Lower leg skin (tissue), 4 donors: Measurements from ENCODE around the gene PHC3. TPM values are rescaled to one million over a fixed set of nuclear protein-coding genes. Genes with fewer than 3 reads are reported as not detected.
"Not testable (repeated sequence)": the region's sequence is repeated elsewhere in the genome, so short reads cannot be mapped to it uniquely, and the experiment has no call there.

ENCODE experiments used
- DNase-seq, 2 donors: peaks; one replicate each; pipeline ENCODE4 v3.0.0-alpha.2; 2019; ENCODE audit warnings: low spot score in 2 of 2
- H3K4me3 ChIP-seq: fragments of 200-600 bp; sonication (generic); 2 replicates; pipeline ENCODE4 v1.5.1; 2017; ENCODE audit warnings: mild to moderate bottlenecking, low read depth; ENCODE audit not compliant: poor library complexity, severe bottlenecking
- POLR2A ChIP-seq, 2 donors: fragments of 450-650 bp; IDR thresholded peaks; one replicate each; pipeline ENCODE4 v1.6.1; 2016 to 2017; ENCODE audit warnings: antibody characterized with exemption in 2 of 2, mild to moderate bottlenecking in 1 of 2, moderate library complexity in 1 of 2
- WGBS, 2 donors: methylation state at CpG; one replicate each; pipeline ENCODE4 v1.1.5; 2018; 5-methylcytosine and 5-hydroxymethylcytosine counted together
- intact Hi-C: fragments of 100-400 bp; cut with DNase I; formaldehyde crosslinking; loops from one replicate; pipeline ENCODE4 v1.15.0; 2023; ENCODE audit warnings: low total_unique reads
- total RNA-seq, 4 donors: library from RNA; depleted of rRNA; stranded (reverse); fragments of >200 nt; gene quantifications; one replicate each; pipeline ENCODE4 v1.1.0, GENCODE V29; 2016
- TF ChIP-seq, protein P1 (sequence below), 3 donors: fragments of 450-650 bp; IDR thresholded peaks; one replicate each; pipeline ENCODE4 v1.5.1; 2016; ENCODE audit warnings: antibody characterized with exemption in 3 of 3, mild to moderate bottlenecking in 3 of 3, moderate library complexity in 2 of 3

Gene PHC3
- total RNA-seq, 4 donors from 2014 or later, result 31.9 to 47.6 (median 45.5) TPM

DNA sequence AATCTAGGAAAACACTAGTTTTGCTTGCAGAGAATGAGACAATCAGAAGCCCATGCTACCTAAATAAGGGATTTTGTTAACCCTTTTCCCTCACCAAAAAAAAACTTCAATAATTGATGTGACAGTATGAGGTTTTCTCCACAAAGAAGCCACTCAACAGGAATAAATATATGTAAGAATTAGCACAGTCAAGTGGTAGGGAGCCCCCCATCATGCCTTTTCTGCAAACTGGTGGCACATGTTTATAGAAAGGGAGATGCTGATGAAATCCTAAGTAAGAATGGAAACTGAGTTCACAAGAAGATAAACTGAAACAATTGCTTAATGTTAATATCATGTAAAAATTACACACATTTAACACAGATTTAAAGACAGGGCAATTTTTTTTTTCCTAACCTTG, 51.0 kb downstream of the PHC3 start:
- H3K4me3 ChIP-seq, result no peak overlapping the region
- intact Hi-C loops, result no loop called here
- DNase-seq, result no peak
- no peak for TF ChIP-seq POLR2A (IDR thresholded peaks at IDR 0.05)
- TF ChIP-seq, protein P1, sequence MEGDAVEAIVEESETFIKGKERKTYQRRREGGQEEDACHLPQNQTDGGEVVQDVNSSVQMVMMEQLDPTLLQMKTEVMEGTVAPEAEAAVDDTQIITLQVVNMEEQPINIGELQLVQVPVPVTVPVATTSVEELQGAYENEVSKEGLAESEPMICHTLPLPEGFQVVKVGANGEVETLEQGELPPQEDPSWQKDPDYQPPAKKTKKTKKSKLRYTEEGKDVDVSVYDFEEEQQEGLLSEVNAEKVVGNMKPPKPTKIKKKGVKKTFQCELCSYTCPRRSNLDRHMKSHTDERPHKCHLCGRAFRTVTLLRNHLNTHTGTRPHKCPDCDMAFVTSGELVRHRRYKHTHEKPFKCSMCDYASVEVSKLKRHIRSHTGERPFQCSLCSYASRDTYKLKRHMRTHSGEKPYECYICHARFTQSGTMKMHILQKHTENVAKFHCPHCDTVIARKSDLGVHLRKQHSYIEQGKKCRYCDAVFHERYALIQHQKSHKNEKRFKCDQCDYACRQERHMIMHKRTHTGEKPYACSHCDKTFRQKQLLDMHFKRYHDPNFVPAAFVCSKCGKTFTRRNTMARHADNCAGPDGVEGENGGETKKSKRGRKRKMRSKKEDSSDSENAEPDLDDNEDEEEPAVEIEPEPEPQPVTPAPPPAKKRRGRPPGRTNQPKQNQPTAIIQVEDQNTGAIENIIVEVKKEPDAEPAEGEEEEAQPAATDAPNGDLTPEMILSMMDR (IDR thresholded peaks at IDR 0.05), result no peak

- DNase-seq, result no peak
- intact Hi-C loops, result no loop called here
- WGBS, 2 donors, result 86 to 91% methylated on average over 1 of the region's 1 CpG
- no peak for TF ChIP-seq POLR2A (IDR thresholded peaks at IDR 0.05)
- TF ChIP-seq, protein P1 (IDR thresholded peaks at IDR 0.05), result no peak
- no peak overlapping the region for H3K4me3 ChIP-seq
Observed at GRCh38 chr3:170128977-170129431, 52.5 kb downstream of the PHC3 start.

DNA sequence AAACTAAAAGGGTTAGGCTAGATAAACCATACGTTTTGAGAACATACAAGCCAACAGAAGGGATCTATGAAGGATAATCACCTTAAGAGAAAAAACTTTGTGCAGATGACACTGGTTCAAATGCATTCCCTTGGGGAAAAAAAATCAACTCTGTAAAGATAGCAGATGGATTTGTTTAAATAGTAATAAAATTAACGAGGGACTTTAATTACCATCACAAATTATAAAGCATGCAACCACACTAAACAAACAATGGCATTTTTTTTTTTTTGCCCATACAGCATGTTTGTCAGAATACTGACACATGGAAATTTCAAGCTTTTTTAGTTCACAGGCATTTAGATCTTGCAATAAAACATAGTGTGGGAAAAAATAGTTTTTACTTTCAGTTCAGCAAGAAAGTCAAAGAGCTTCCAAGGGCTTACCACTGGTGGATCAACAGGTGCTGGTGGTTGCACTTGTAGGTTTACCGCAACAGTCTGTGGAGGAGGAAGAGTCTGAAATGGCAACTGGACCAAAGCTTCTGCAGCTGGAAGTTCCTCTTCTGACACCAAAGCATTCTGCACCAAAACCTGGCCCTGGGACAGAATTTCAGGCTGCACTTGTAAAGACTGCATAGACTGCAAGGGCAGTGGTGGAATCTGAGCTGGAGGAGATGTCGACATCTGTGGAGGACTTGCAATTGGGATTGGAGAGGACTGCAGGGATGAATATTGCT, 53.1 kb downstream of the PHC3 start:
- WGBS, 2 donors, result 67 to 75% methylated on average over 4 of the region's 4 CpGs
- no peak for DNase-seq
- TF ChIP-seq POLR2A (IDR thresholded peaks at IDR 0.05), result no peak
- TF ChIP-seq, protein P1 (IDR thresholded peaks at IDR 0.05), result no peak
- intact Hi-C loops, result no loop called here
- H3K4me3 ChIP-seq, result no peak overlapping the region

GRCh38 chr3:170117134-170117533, 64.4 kb downstream of the PHC3 start:
- TF ChIP-seq, protein P1 (IDR thresholded peaks at IDR 0.05), result no peak
- no peak for TF ChIP-seq POLR2A (IDR thresholded peaks at IDR 0.05)
- intact Hi-C loops, result no loop called here
- no peak for DNase-seq
- no peak overlapping the region for H3K4me3 ChIP-seq

GRCh38 chr3:170114165-170114564, 67.4 kb downstream of the PHC3 start:
- H3K4me3 ChIP-seq, intact Hi-C loops, DNase-seq: not testable (repeated sequence)
- 90 to 93% methylated on average over 8 of the region's 8 CpGs for WGBS, 2 donors

GRCh38 chr3:170111147-170111771, 70.3 kb downstream of the PHC3 start:
- no peak overlapping the region for H3K4me3 ChIP-seq
- no peak for TF ChIP-seq POLR2A (IDR thresholded peaks at IDR 0.05)
- TF ChIP-seq, protein P1 (IDR thresholded peaks at IDR 0.05), result no peak
- intact Hi-C loops, result no loop called here
- no peak for DNase-seq
- 84 to 89% methylated on average over 9 of the region's 9 CpGs for WGBS, 2 donors
